RPMI7951 (cell line): ENCODE results near the gene PCNT. TPM values are rescaled to one million over a fixed set of nuclear protein-coding genes. Genes with fewer than 3 reads are reported as not detected.

ENCODE experiments used
- DNase-seq: peaks from one replicate; pipeline ENCODE4 v3.0.0-alpha.2; 2012; ENCODE audit warnings: low read depth
- total RNA-seq: library from RNA; depleted of rRNA; stranded (reverse); fragments of >200 nt; shearing (Covaris generic); gene quantifications from 2 replicates; pipeline ENCODE4 v1.2.3, GENCODE V29; 2014

The PCNT gene
- total RNA-seq, 1 experiment from 2014 or later: 11.7 TPM

DNA sequence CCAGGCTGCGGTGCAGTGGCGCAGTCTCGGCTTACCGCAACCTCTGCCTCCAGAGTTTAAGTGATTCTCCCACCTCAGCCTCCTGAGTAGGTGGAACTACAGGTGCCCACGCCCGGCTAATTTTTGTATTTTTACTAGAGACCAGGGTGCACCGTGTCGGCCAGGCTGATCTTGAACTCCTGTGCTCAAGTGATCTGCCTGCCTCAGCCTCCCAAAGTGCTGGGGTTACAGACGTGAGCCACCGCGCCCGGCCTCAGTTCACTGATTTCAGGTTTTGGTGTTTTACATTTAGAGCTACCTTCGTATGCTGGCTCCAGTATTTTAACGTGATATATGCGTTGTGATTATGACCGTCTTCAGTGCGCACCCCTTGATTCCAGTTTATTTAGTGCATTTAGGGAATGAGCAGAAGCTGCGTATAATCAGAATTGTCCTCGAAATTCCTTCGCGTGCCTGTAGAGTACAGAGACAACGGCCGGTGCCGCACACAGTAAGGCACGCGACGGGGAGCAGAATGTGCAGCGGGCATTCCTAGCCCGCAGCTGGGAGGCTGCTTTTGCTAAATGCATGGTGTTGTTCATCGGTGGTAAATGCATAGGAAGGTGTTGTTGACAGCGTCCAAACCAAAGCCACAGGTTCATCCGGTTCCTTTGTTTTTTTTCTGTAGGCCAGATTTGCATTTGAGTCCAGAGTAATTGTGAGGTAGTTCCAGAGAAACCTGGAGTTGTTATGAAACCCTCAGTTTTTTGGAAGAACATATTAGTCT is 85.9 kb downstream of the PCNT start:
- no peak for DNase-seq

DNA sequence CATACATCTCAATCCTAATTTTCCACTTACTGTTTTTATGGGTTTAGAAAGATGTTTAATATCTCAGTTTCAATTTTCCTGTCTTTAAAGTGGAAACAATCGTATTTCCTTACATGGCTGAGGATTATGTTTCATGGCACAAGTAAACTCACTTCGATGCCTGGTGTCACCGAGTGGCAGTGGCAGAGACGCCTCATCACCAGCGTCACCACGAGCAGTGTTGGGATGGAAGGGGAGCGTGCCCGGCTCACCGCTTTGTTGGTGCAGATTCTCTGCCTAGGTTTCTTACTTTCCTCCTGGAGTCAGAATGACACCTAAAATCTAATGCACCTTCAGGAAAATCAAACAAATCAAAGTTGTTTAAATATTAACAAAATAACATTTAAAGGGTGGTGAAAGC is 86.6 kb downstream of the PCNT start:
- no peak for DNase-seq

- no peak for DNase-seq
These were observed 87.3 kb downstream of the PCNT start for GRCh38 chr21:46411236-46411635.

DNA sequence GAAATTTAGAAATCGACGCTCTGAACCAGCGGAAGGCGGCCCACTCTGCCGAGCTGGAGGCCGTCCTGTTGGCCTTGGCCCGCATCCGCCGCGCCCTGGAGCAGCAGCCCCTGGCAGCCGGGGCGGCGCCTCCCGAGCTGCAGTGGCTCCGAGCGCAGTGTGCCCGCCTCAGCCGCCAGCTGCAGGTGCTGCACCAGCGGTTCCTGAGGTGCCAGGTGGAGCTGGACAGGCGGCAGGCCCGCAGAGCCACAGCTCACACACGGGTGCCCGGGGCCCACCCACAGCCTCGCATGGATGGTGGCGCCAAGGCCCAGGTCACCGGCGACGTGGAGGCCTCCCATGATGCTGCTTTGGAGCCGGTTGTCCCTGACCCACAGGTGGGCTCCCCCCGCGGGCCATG is 87.7 kb downstream of the PCNT start:
- DNase-seq: no peak

GRCh38 chr21:46412521-46413364 is 88.8 kb downstream of the PCNT start:
- no peak for DNase-seq

GRCh38 chr21:46413365-46413696 is 89.4 kb downstream of the PCNT start:
- no peak for DNase-seq

- DNase-seq: no peak
These were observed 91.0 kb downstream of the PCNT start for GRCh38 chr21:46414965-46415275.

GRCh38 chr21:46416551-46416950 is 92.6 kb downstream of the PCNT start:
- no peak for DNase-seq

- DNase-seq: no peak
These were observed 94.5 kb downstream of the PCNT start for GRCh38 chr21:46418265-46418946.

GRCh38 chr21:46420241-46421190 is 96.6 kb downstream of the PCNT start:
- DNase-seq: no peak

- no peak for DNase-seq
These were observed 97.3 kb downstream of the PCNT start for GRCh38 chr21:46421191-46421750.

GRCh38 chr21:46421756-46422555 is 98.0 kb downstream of the PCNT start:
- no peak for DNase-seq

GRCh38 chr21:46422636-46423241 is 98.8 kb downstream of the PCNT start:
- no peak for DNase-seq

DNA sequence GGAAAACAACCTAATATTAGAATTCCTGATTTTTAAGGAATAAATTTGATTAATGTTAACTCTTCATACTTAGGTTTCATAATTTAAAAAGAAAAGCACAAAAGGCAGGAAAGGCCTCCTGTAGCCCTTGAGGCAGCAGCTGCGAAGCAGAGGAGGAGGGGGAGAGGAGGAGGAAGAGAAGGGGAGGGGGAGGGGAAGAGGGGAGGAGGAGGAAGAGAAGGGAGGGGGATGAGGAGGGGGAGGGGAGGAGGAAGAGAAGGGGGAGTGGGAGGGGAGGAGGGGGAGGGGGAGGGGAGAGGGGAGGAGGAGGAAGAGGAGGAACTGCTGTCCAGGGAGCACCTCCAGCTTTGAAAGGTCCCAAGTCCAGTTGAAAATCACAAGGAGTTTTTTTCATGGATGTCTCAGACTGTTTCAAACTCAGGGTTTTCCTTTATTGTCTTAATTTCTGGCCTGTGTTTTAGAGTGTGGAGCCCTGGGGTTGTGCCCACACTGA is 99.6 kb downstream of the PCNT start:
- DNase-seq: no peak

- DNase-seq: no peak
These were observed 100.2 kb downstream of the PCNT start for GRCh38 chr21:46424039-46424591.

GRCh38 chr21:46424621-46425020 is 100.7 kb downstream of the PCNT start:
- no peak for DNase-seq

DNA sequence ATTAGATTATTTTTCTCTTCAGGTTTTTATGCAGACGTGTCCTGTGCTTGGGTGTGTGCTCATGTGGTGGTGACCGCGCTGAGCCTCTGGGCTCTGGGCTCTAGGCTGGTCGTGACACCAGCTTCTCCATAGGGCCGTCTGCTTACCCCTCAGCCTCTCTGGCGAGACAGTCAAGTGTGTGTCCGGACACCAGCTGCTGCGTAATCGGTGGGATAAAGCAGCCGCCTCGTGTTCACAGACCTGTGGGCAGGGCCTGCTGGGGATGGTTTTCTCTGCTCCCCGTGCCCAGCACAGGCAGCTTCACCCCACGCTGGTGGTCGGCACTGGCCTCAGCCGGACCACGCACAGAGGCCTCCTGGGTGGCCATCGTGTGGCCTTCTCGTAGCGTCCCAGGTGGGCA is 101.1 kb downstream of the PCNT start:
- no peak for DNase-seq

- no peak for DNase-seq
These were observed 101.6 kb downstream of the PCNT start for GRCh38 chr21:46425571-46425970.

DNA sequence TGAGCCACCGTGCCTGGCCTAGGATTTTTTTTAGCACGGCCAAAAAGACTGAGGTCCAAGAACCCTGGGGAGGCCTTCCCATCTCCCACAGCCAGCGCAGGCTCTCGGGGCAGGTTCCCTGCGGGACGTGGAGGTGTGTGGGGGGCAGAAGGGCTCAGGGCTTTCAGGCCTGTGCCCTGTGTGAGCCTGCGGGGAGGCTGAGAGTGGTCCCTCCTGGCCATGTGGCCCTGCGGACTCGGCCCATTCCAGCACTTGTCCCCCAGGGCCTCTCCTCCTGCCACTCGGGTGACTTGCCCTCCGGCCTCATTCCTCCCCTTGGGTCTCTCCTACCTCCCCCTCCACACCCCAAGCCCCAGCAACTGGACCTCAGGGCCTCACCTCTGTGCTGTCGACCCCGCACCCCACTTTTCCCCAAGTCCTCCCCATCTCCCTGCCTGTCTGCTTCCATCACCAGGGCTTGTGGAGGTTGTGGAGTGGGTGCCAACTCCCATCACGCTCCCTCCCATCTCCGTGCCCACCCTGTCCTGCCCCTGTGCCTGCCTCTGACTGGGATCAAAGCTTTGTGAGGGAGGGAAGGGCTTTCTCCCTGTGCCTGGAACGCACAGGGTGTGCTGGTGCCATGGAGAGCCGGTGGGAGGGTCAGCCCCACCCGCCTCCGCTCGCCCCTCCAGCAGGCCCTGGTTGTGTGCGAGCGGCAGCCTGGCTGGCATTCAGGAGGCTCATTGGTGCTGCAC is 102.5 kb downstream of the PCNT start:
- no peak for DNase-seq
